Articular chondrocyte of knee joint (primary cell): ENCODE results near the gene DYDC2. TPM values are rescaled to one million over a fixed set of nuclear protein-coding genes. Genes with fewer than 3 reads are reported as not detected.

Source experiments
- total RNA-seq: library from RNA; depleted of rRNA; stranded (reverse); fragments of >200 nt; gene quantifications from 2 replicates; pipeline ENCODE4 v1.2.3, GENCODE V29; 2012

The DYDC2 gene
- total RNA-seq: not detected in 2 replicates

GRCh38 chr10:80356563-80356988, at the start of gene DYDC2, which contains the start of gene DYDC1:
Gene DYDC2 (plus strand): TSS chr10:80356781. CDS start chr10:80362444, 5,663 bp downstream.
Gene DYDC1 (minus strand): TSS chr10:80356755. CDS start chr10:80352601, 4,154 bp downstream.

GRCh38 chr10:80408242-80409101, 51.9 kb downstream of the DYDC2 start, which contains the start of gene PRXL2A:
Gene PRXL2A (plus strand): TSS chr10:80408551. CDS start chr10:80420468, 11,917 bp downstream.

Other genes starting within 250 kb of the DYDC2 start
- gene PLAC9, start 224.1 kb upstream of the DYDC2 start, total RNA-seq: 25.4 and 28.7 TPM in 2 replicates
- 155 and 180 TPM in 2 replicates for gene ANXA11, start 151.2 kb upstream of the DYDC2 start, total RNA-seq
- not detected in 2 replicates for gene MAT1A, start 67.1 kb upstream of the DYDC2 start, total RNA-seq
- not detected in 2 replicates for gene DYDC1, start within 50 bp of the DYDC2 start, total RNA-seq
- gene PRXL2A, start 51.8 kb downstream of the DYDC2 start, total RNA-seq: 4.2 and 6.7 TPM in 2 replicates
- gene TSPAN14, start 97.5 kb downstream of the DYDC2 start, total RNA-seq: 15.3 and 15.4 TPM in 2 replicates
- gene SH2D4B, start 181.1 kb downstream of the DYDC2 start, total RNA-seq: not detected in 2 replicates